Panc1 (cell line): ENCODE data around the gene GRIA3. TPM values are rescaled to one million over a fixed set of nuclear protein-coding genes. Genes with fewer than 3 reads are reported as not detected.

ENCODE experiments used
- ATAC-seq: fragments of 200-7000 bp; cut with Tn5 transposase; 2 replicates; pipeline ENCODE4 v1.9.1; 2020; ENCODE audit warnings: mild to moderate bottlenecking, moderate library complexity
- BruUV-seq: library from RNA; stranded (reverse); fragments of 400-500 nt; replicated peaks from 2 replicates; lab custom pipeline; 2021; lab: Mats Ljungman, UMichigan
- CTCF ChIA-PET: fragments of 300-600 bp; sonication (Branson Sonifier 250); formaldehyde crosslinking; loops from one replicate; lab custom pipeline; 2022; ENCODE audit warnings: antibody characterized with exemption; lab: Charles Lee
- POLR2A ChIA-PET: fragments of 300-600 bp; sonication (Branson Sonifier 250); formaldehyde crosslinking; loops from one replicate; lab custom pipeline; 2022; ENCODE audit warnings: antibody characterized with exemption; lab: Charles Lee
- DNase-seq: peaks from one replicate; pipeline ENCODE4 v3.0.0-alpha.2; 2010; ENCODE audit warnings: low read depth, low spot score
- H3K27ac ChIP-seq: 2 replicates; pipeline ENCODE4 v1.5.1; 2011; ENCODE audit warnings: mild to moderate bottlenecking, low read length, inconsistent platforms
- H3K27me3 ChIP-seq: fragments of 200-500 bp; sonication (Bioruptor generic); 2 replicates; pipeline ENCODE4 v1.6.0; 2014; ENCODE audit warnings: low read length, inconsistent platforms; ENCODE audit not compliant: control insufficient read depth, insufficient read depth
- H3K36me3 ChIP-seq: fragments of 200-500 bp; sonication (Bioruptor generic); 2 replicates; pipeline ENCODE4 v1.5.1; 2014; ENCODE audit warnings: inconsistent platforms, mild to moderate bottlenecking, low read length, moderate library complexity; ENCODE audit not compliant: control insufficient read depth, insufficient read depth
- H3K4me1 ChIP-seq: 2 replicates; pipeline ENCODE4 v1.5.1; 2011; ENCODE audit warnings: inconsistent platforms, mild to moderate bottlenecking, low read length, moderate library complexity; ENCODE audit not compliant: control insufficient read depth, insufficient read depth
- H3K4me3 ChIP-seq, 2 experiments: 2 replicates each; pipeline ENCODE4 v1.5.1; 2011 to 2012; ENCODE audit warnings: low read depth in 2 of 2, low read length in 2 of 2, mild to moderate bottlenecking in 2 of 2, inconsistent platforms in 1 of 2, moderate library complexity in 1 of 2
- H3K9me3 ChIP-seq: fragments of 200-500 bp; sonication (Bioruptor generic); 2 replicates; pipeline ENCODE4 v1.5.1; 2014; ENCODE audit warnings: low read depth, mild to moderate bottlenecking, inconsistent platforms, low read length, moderate library complexity; ENCODE audit not compliant: control insufficient read depth, insufficient read depth
- POLR2AphosphoS5 ChIP-seq: IDR thresholded peaks from 2 replicates; pipeline ENCODE4 v1.6.1; 2012; ENCODE audit warnings: mild to moderate bottlenecking, low read depth, low read length, moderate library complexity
- SIN3A ChIP-seq: IDR thresholded peaks from 2 replicates; pipeline ENCODE4 v1.6.1; 2012; ENCODE audit warnings: low read depth, mild to moderate bottlenecking, low read length, moderate library complexity, borderline replicate concordance; ENCODE audit not compliant: insufficient read depth
- TCF7L2 ChIP-seq: IDR thresholded peaks from 2 replicates; pipeline ENCODE4 v1.6.1; 2011; ENCODE audit warnings: mild to moderate bottlenecking, low read depth, low read length, inconsistent platforms
- in situ Hi-C: cut with HindIII; loops from 2 replicates; pipeline ENCODE4 v1.10.0; 2016; ENCODE audit warnings: low sequenced_read_pairs, low pct_unique_long_range_greater_than_20kb
- intact Hi-C: fragments of 100-400 bp; cut with micrococcal nuclease; formaldehyde crosslinking; loops from one replicate; pipeline ENCODE4 v1.10.0; 2022; ENCODE audit not compliant: unreplicated experiment
- total RNA-seq: library from RNA; stranded (reverse); gene quantifications from one replicate; pipeline ENCODE4 v1.2.1, GENCODE V29; 2021; ENCODE audit not compliant: unreplicated experiment
- TF ChIP-seq, protein P1 (sequence below): fragments of 450-650 bp; IDR thresholded peaks from 2 replicates; pipeline ENCODE4 v1.5.1; 2017; ENCODE audit warnings: mild to moderate bottlenecking
- TF ChIP-seq, protein P2 (sequence below), 2 experiments: IDR thresholded peaks; 2 replicates each; pipeline ENCODE4 v1.6.1; 2011 to 2012; ENCODE audit warnings: low read depth in 2 of 2, control low read depth in 1 of 2, low read length in 1 of 2, mild to moderate bottlenecking in 1 of 2, moderate library complexity in 1 of 2; ENCODE audit not compliant: insufficient read depth in 1 of 2

The GRIA3 gene
- total RNA-seq, 1 experiment from 2014 or later, result not detected

DNA sequence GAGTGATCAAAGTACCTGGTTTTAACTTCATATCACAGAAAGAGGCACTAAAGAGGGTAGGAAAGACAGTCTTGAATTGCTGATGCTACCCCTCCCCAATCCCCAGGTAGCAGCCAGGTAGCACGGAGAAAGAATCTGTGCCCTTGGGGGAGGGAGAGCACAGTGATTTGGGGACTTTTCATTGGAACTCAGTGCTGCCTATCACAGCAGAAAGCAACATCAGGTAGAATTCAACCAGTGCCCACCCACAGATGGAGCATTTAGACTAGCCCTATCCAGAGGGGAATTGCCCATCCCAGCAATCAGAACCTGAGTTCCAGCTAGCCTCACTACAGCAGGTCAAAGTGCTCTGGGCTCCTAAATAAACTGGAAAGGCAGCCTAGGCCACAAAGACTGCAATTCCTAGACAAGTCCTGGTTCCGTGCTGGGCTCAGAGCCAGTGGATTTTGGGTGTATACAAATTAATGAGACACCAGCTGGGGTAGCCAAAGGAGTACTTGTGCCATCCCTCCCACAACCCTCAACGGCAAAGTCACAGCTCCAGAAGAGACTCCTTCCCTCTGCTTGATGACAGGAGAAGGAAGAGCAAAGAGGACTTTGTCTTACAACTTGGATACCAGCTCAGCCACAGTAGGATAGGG is 320.7 kb downstream of the GRIA3 start:
- Histone ChIP-seq H3K36me3 (no peaks in the 10 kb centered on the region), H3K27me3 (no peaks in the 10 kb centered on the region), H3K4me3 (no peak overlapping the region), H3K4me1 (no peaks in the 10 kb centered on the region), H3K27ac (no peak overlapping the region), H3K9me3 (no peaks in the 10 kb centered on the region)
- POLR2A ChIA-PET, result no interaction called here
- no TSS peak for BruUV-seq
- TF ChIP-seq, protein P1, sequence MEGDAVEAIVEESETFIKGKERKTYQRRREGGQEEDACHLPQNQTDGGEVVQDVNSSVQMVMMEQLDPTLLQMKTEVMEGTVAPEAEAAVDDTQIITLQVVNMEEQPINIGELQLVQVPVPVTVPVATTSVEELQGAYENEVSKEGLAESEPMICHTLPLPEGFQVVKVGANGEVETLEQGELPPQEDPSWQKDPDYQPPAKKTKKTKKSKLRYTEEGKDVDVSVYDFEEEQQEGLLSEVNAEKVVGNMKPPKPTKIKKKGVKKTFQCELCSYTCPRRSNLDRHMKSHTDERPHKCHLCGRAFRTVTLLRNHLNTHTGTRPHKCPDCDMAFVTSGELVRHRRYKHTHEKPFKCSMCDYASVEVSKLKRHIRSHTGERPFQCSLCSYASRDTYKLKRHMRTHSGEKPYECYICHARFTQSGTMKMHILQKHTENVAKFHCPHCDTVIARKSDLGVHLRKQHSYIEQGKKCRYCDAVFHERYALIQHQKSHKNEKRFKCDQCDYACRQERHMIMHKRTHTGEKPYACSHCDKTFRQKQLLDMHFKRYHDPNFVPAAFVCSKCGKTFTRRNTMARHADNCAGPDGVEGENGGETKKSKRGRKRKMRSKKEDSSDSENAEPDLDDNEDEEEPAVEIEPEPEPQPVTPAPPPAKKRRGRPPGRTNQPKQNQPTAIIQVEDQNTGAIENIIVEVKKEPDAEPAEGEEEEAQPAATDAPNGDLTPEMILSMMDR, result no peak
- TF ChIP-seq POLR2AphosphoS5 (no peak), SIN3A (no peak)
- TF ChIP-seq, protein P2, sequence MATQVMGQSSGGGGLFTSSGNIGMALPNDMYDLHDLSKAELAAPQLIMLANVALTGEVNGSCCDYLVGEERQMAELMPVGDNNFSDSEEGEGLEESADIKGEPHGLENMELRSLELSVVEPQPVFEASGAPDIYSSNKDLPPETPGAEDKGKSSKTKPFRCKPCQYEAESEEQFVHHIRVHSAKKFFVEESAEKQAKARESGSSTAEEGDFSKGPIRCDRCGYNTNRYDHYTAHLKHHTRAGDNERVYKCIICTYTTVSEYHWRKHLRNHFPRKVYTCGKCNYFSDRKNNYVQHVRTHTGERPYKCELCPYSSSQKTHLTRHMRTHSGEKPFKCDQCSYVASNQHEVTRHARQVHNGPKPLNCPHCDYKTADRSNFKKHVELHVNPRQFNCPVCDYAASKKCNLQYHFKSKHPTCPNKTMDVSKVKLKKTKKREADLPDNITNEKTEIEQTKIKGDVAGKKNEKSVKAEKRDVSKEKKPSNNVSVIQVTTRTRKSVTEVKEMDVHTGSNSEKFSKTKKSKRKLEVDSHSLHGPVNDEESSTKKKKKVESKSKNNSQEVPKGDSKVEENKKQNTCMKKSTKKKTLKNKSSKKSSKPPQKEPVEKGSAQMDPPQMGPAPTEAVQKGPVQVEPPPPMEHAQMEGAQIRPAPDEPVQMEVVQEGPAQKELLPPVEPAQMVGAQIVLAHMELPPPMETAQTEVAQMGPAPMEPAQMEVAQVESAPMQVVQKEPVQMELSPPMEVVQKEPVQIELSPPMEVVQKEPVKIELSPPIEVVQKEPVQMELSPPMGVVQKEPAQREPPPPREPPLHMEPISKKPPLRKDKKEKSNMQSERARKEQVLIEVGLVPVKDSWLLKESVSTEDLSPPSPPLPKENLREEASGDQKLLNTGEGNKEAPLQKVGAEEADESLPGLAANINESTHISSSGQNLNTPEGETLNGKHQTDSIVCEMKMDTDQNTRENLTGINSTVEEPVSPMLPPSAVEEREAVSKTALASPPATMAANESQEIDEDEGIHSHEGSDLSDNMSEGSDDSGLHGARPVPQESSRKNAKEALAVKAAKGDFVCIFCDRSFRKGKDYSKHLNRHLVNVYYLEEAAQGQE (IDR thresholded peaks at IDR 0.05; ENCODE audit: insufficient read depth in 1 of 2, low read depth in 2 of 2, low read length in 1 of 2), result no peak
- CTCF ChIA-PET, result no interaction called here
- in situ Hi-C loops, result no loop called here
- no peak for DNase-seq
- no peak for ATAC-seq
- intact Hi-C loops, result no loop called here

DNA sequence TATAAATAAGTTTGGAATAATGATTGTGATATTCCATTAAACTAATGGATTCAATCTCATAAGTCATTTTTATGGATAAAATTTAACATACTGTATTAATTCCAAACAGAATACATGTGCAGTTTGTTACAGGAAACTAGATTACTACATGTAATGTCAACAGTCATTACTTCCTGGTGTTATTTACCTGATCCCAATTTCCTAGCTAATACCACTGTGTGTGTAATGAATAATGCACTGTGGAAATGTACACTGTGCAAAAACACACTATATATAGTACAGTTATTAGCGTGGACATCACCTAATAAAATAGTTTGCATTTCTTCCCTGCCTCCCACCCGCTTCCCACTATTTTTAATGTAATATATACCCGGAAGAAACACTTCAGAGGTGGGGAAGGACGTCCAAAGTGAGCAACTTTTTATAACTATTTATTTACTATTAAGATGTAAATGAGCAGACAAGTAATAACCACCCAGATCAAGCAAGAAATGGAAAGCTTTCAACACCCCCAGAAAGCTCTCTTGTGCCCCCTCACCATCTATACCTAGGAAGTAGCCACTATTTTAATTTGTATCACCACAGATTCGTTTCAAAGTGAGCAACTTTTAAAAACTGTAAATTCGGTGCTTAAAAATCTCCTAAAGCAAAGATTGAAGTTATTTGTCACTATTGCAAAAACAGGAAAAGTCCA is 329.7 kb downstream of the GRIA3 start:
- in situ Hi-C loops (no loop called here), intact Hi-C loops (no loop called here)
- ChIA-PET POLR2A (no interaction called here), CTCF (interaction anchor here (0.6 kb wide), 1 partner anchor 83 kb away, joined by 3 read pairs; no protein-coding TSS in a partner anchor)
- ATAC-seq (peak; percentile 17; the same call in 1 of the 2 replicates), DNase-seq (no peak)
- no TSS peak for BruUV-seq
- Histone ChIP-seq H3K27ac (peak overlapping the region; percentile 52; the same call in 1 of the 2 replicates), H3K27me3 (no peaks in the 10 kb centered on the region), H3K4me3 (peak overlapping the region; percentile 44 to 65), H3K9me3 (no peaks in the 10 kb centered on the region), H3K4me1 (no peaks in the 10 kb centered on the region; the same call in 1 of the 2 replicates), H3K36me3 (no peaks in the 10 kb centered on the region)
- TF ChIP-seq TCF7L2 (no peak), POLR2AphosphoS5 (no peak), SIN3A (no peak)
- TF ChIP-seq, protein P2 (IDR thresholded peaks at IDR 0.05; ENCODE audit: insufficient read depth in 1 of 2, low read depth in 2 of 2, low read length in 1 of 2), result no peak
- TF ChIP-seq, protein P1, result no peak
